Measurements from ENCODE around the gene NMNAT2. TPM values are rescaled to one million over a fixed set of nuclear protein-coding genes. Genes with fewer than 3 reads are reported as not detected.
A peak's percentile ranks its signal among the peaks of the same experiment; 100 is the strongest.

Gene NMNAT2
- total RNA-seq, 1 donor from 2014 or later = 41.5 TPM

- no peak for DNase-seq
Observed at GRCh38 chr1:183236158-183236725, 181.9 kb downstream of the NMNAT2 start.

- DNase-seq = no peak
Observed at GRCh38 chr1:183235503-183235902, 182.7 kb downstream of the NMNAT2 start.

GRCh38 chr1:183234660-183235476, 183.3 kb downstream of the NMNAT2 start:
- DNase-seq = peak; percentile 47

GRCh38 chr1:183233113-183233512, 185.1 kb downstream of the NMNAT2 start:
- no peak for DNase-seq

GRCh38 chr1:183231545-183231944, 186.6 kb downstream of the NMNAT2 start:
- no peak for DNase-seq

- DNase-seq = no peak
Observed at GRCh38 chr1:183230413-183230812, 187.8 kb downstream of the NMNAT2 start.

GRCh38 chr1:183228347-183229220, 189.6 kb downstream of the NMNAT2 start:
- no peak for DNase-seq

GRCh38 chr1:183227422-183228346, 190.5 kb downstream of the NMNAT2 start:
- DNase-seq = no peak

- DNase-seq = no peak
Observed at GRCh38 chr1:183226963-183227362, 191.2 kb downstream of the NMNAT2 start.

GRCh38 chr1:183226361-183226760, 191.8 kb downstream of the NMNAT2 start:
- no peak for DNase-seq

GRCh38 chr1:183223467-183223866, 194.7 kb downstream of the NMNAT2 start:
- DNase-seq = no peak

GRCh38 chr1:183222909-183223308, 195.3 kb downstream of the NMNAT2 start:
- no peak for DNase-seq

- DNase-seq = no peak
Observed at GRCh38 chr1:183219616-183220009, 198.6 kb downstream of the NMNAT2 start.

GRCh38 chr1:183218971-183219615, 199.1 kb downstream of the NMNAT2 start:
- DNase-seq = no peak

GRCh38 chr1:183218027-183218618, 200.1 kb downstream of the NMNAT2 start:
- no peak for DNase-seq

- no peak for DNase-seq
Observed at GRCh38 chr1:183215936-183216335, 202.2 kb downstream of the NMNAT2 start.

- no peak for DNase-seq
Observed at GRCh38 chr1:183215076-183215720, 203.0 kb downstream of the NMNAT2 start.

GRCh38 chr1:183214021-183214970, 203.9 kb downstream of the NMNAT2 start:
- no peak for DNase-seq

GRCh38 chr1:183212870-183213269, 205.3 kb downstream of the NMNAT2 start:
- DNase-seq = no peak
